A549 (cell line): ENCODE data around the gene MEF2A. TPM values are rescaled to one million over a fixed set of nuclear protein-coding genes. Genes with fewer than 3 reads are reported as not detected.

ENCODE experiments used
- ATAC-seq, 2 experiments: fragments of 200-7000 bp in 1 of 2; fragments of >200 bp in 1 of 2; cut with Nextera tagmentation in 1 of 2; cut with Tn5 transposase in 1 of 2; 3 replicates each; pipeline versions ENCODE4 v1.8.0 to v1.9.1; 2018 to 2020; ENCODE audit warnings: mild to moderate bottlenecking in 1 of 2, moderate library complexity in 1 of 2
- CTCF ChIA-PET: fragments of 300-600 bp; sonication (Branson Sonifier 250); formaldehyde crosslinking; extraction: SDS; loops from one replicate; lab custom pipeline; 2021; ENCODE audit warnings: antibody characterized with exemption, inconsistent platforms; lab: Yijun Ruan, JAX
- POLR2A ChIA-PET: fragments of 350-600 bp; formaldehyde crosslinking; extraction: SDS; loops from one replicate; lab custom pipeline; 2021; ENCODE audit warnings: antibody characterized with exemption, inconsistent platforms; lab: Yijun Ruan, JAX
- DNase-seq, 2 experiments: peaks; one replicate each; pipeline versions ENCODE4 v3.0.0 to v3.0.0-alpha.2; 2011 to 2016; ENCODE audit warnings: low read depth in 1 of 2, low spot score in 1 of 2
- FAIRE-seq: peaks from 2 replicates; lab custom pipeline; 2011; peaks lifted over from hg19 to GRCh38; lab: Jason Lieb, UNC
- H3K27ac ChIP-seq, 2 experiments: fragments of >200 bp; sonication (Bioruptor Twin); formaldehyde crosslinking; 3 replicates each; pipeline ENCODE4 v1.5.1; 2016 to 2017
- H3K4me1 ChIP-seq: fragments of >200 bp; sonication (Bioruptor Twin); formaldehyde crosslinking; 3 replicates; pipeline ENCODE4 v1.6.1; 2016
- H3K4me2 ChIP-seq: fragments of >200 bp; sonication (Bioruptor Twin); formaldehyde crosslinking; 3 replicates; pipeline ENCODE4 v1.6.1; 2016
- H3K4me3 ChIP-seq: fragments of >200 bp; sonication (Bioruptor Twin); formaldehyde crosslinking; 3 replicates; pipeline ENCODE4 v1.5.1; 2016
- H3K9me3 ChIP-seq: fragments of >200 bp; sonication (Bioruptor Twin); formaldehyde crosslinking; 3 replicates; pipeline ENCODE4 v1.6.1; 2016
- ATOH8 ChIP-seq: fragments of 250-450 bp; sonication (Bioruptor Pico); IDR thresholded peaks from 2 replicates; pipeline ENCODE4 v1.5.0; 2020; ENCODE audit warnings: low read depth, mild to moderate bottlenecking, moderate library complexity
- BCL3 ChIP-seq: fragments of >200 bp; sonication (Bioruptor Twin); formaldehyde crosslinking; IDR thresholded peaks from 3 replicates; pipeline ENCODE4 v1.6.1; 2016
- CBX2 ChIP-seq: fragments of 200-600 bp; sonication (generic); IDR thresholded peaks from 2 replicates; pipeline ENCODE4 v1.6.1; 2016; ENCODE audit warnings: low read depth, mild to moderate bottlenecking, borderline replicate concordance
- CBX8 ChIP-seq: fragments of 200-600 bp; sonication (generic); IDR thresholded peaks from 2 replicates; pipeline ENCODE4 v1.6.1; 2016
- CEBPB ChIP-seq, 2 experiments: fragments of >200 bp in 1 of 2; sonication (Bioruptor Twin) in 1 of 2; formaldehyde crosslinking in 1 of 2; IDR thresholded peaks; 2 replicates each; pipeline ENCODE4 v1.6.1; 2012 to 2016
- EHMT2 ChIP-seq: fragments of 200-600 bp; sonication (generic); IDR thresholded peaks from 2 replicates; pipeline ENCODE4 v1.6.1; 2016; ENCODE audit warnings: antibody characterized with exemption, low read depth, mild to moderate bottlenecking, moderate library complexity
- FOSB ChIP-seq: fragments of 250-450 bp; sonication (Bioruptor Pico); IDR thresholded peaks from 2 replicates; pipeline ENCODE4 v1.5.0; 2020; ENCODE audit warnings: mild to moderate bottlenecking, moderate library complexity
- HES2 ChIP-seq: fragments of >200 bp; sonication (Bioruptor Twin); formaldehyde crosslinking; IDR thresholded peaks from 2 replicates; pipeline ENCODE4 v1.6.1; 2016
- HMGXB4 ChIP-seq: fragments of 250-450 bp; sonication (Bioruptor Pico); IDR thresholded peaks from 2 replicates; pipeline ENCODE4 v1.5.0; 2021; ENCODE audit warnings: mild to moderate bottlenecking, moderate library complexity, borderline replicate concordance
- HOXA7 ChIP-seq: fragments of 250-450 bp; sonication (Bioruptor Pico); IDR thresholded peaks from 2 replicates; pipeline ENCODE4 v1.5.0; 2020; ENCODE audit warnings: mild to moderate bottlenecking, moderate library complexity
- HOXB13 ChIP-seq: fragments of 250-450 bp; sonication (Bioruptor Pico); IDR thresholded peaks from 2 replicates; pipeline ENCODE4 v1.5.0; 2020; ENCODE audit warnings: low read depth, mild to moderate bottlenecking, moderate library complexity
- HOXB5 ChIP-seq: fragments of 250-450 bp; sonication (Bioruptor Pico); IDR thresholded peaks from 2 replicates; pipeline ENCODE4 v1.5.0; 2020; ENCODE audit warnings: mild to moderate bottlenecking, moderate library complexity
- NPAS2 ChIP-seq: fragments of 250-450 bp; sonication (Bioruptor Pico); IDR thresholded peaks from 2 replicates; pipeline ENCODE4 v1.8.0; 2022; ENCODE audit warnings: mild to moderate bottlenecking, moderate library complexity, borderline replicate concordance
- PHF8 ChIP-seq: fragments of 200-600 bp; sonication (generic); IDR thresholded peaks from 2 replicates; pipeline ENCODE4 v1.6.1; 2016; ENCODE audit warnings: low read depth, mild to moderate bottlenecking, antibody characterized with exemption, moderate library complexity, borderline replicate concordance
- POLR2A ChIP-seq: IDR thresholded peaks from 2 replicates; pipeline ENCODE4 v1.6.1; 2012; ENCODE audit warnings: mild to moderate bottlenecking, low read length
- RAD21 ChIP-seq, 2 experiments: fragments of >200 bp in 1 of 2; sonication (Bioruptor Twin) in 1 of 2; formaldehyde crosslinking in 1 of 2; IDR thresholded peaks in 1 of 2; conservative IDR thresholded peaks in 1 of 2; 2 replicates in 1 of 2; 3 replicates in 1 of 2; pipeline ENCODE4 v1.6.1; 2012 to 2018; ENCODE audit warnings: inconsistent platforms in 1 of 2
- SREBF2 ChIP-seq: fragments of 450-650 bp; IDR thresholded peaks from 2 replicates; pipeline ENCODE4 v1.6.1; 2014; ENCODE audit warnings: mild to moderate bottlenecking, moderate library complexity
- ZNF302 ChIP-seq: fragments of 250-450 bp; sonication (Bioruptor Pico); IDR thresholded peaks from 2 replicates; pipeline ENCODE4 v1.9.0; 2021; ENCODE audit warnings: inconsistent platforms, mild to moderate bottlenecking, moderate library complexity
- WGBS: methylation state at CpG from one replicate; pipeline ENCODE4 v1.1.6; 2017; ENCODE audit errors: missing lambda C conversion rate; 5-methylcytosine and 5-hydroxymethylcytosine counted together
- polyA plus RNA-seq, 4 experiments: library from polyadenylated mRNA; depleted of rRNA in 3 of 4; stranded (reverse); fragments of >200 nt; fragmentation: RNase III in 1 of 4; extraction: RNeasy Plus Mini Kit Qiagen cat#74134 plus additional on column Dnase treatment in 1 of 4; gene quantifications; 2 replicates in 3 of 4; 3 replicates in 1 of 4; pipeline ENCODE4 v1.2.3, GENCODE V29; 2011 to 2017
- TF ChIP-seq, protein P1 (sequence below): fragments of 450-650 bp; IDR thresholded peaks from 2 replicates; pipeline ENCODE4 v1.6.1; 2014; ENCODE audit warnings: antibody characterized with exemption
- TF ChIP-seq, protein P2 (sequence below): IDR thresholded peaks from 2 replicates; pipeline ENCODE4 v1.6.1; 2012

The MEF2A gene
- polyA plus RNA-seq, 2 of the 4 experiments (the other 2 are of a cell fraction) = 15.0 to 43.4 TPM

- FAIRE-seq (no peak), DNase-seq (no peak), ATAC-seq (peak in 1 of 2 experiments; percentile 47; a peak in 3 of 6 replicates)
- Histone ChIP-seq H3K27ac (no peak overlapping the region), H3K9me3 (no peaks in the 10 kb centered on the region), H3K4me3 (no peak overlapping the region), H3K4me1 (peaks cover 26% of the 10 kb centered on the region), H3K4me2 (no peak overlapping the region)
- TF ChIP-seq RAD21 (conservative IDR thresholded peaks at IDR 0.05 in 1 of 2, IDR thresholded peaks at IDR 0.05 in 1 of 2) (no peak), CEBPB (IDR thresholded peaks at IDR 0.05) (no peak), ZNF302 (no peak), POLR2A (no peak), CBX8 (no peak), NPAS2 (CRISPR knock-in tag) (no peak), HOXB13 (CRISPR knock-in tag) (no peak), BCL3 (no peak), HES2 (no peak), EHMT2 (no peak), HMGXB4 (CRISPR knock-in tag) (no peak), FOSB (CRISPR knock-in tag) (no peak), HOXB5 (CRISPR knock-in tag) (no peak), SREBF2 (no peak), CBX2 (no peak)
- TF ChIP-seq, protein P1, sequence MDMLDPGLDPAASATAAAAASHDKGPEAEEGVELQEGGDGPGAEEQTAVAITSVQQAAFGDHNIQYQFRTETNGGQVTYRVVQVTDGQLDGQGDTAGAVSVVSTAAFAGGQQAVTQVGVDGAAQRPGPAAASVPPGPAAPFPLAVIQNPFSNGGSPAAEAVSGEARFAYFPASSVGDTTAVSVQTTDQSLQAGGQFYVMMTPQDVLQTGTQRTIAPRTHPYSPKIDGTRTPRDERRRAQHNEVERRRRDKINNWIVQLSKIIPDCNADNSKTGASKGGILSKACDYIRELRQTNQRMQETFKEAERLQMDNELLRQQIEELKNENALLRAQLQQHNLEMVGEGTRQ = no peak
- ChIA-PET CTCF (interaction anchor here (0.5 to 2.6 kb wide), 6 partner anchors 9 to 798 kb away, joined by 3 to 8 read pairs (median 4); no protein-coding TSS in a partner anchor), POLR2A (no interaction called here)
- WGBS = 91% methylated on average over 1 of the region's 1 CpG
Observed at GRCh38 chr15:99614749-99615288, 49.0 kb downstream of the MEF2A start.

DNA sequence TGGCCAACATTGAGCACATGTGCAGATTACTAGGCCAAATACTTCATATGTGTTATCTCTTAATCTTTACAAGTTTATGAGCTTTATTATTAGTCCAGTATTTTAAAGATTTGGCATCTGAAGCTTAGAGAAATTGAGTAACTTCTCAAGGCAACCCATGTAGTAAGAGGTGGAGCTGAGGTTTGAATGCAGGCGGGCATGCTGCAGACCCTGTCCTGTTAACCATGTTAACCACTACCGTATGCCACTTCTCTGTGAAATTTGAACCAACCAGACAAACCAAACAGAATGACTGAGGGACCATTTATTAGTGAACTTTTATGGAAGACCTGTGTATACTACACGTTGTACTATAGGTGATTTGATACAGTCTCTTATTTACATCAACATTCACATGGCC lies 49.7 kb downstream of the MEF2A start:
- POLR2A ChIA-PET = no interaction called here
- WGBS = 93% methylated on average over 3 of the region's 3 CpGs
- H3K4me2 ChIP-seq = no peak overlapping the region
- H3K9me3 ChIP-seq = no peaks in the 10 kb centered on the region
- FAIRE-seq (no peak), ATAC-seq (no peak), DNase-seq (no peak)
- no peak overlapping the region for H3K4me3 ChIP-seq
- H3K27ac ChIP-seq = no peak overlapping the region
- TF ChIP-seq HOXA7 (CRISPR knock-in tag) = no peak
- TF ChIP-seq, protein P2, sequence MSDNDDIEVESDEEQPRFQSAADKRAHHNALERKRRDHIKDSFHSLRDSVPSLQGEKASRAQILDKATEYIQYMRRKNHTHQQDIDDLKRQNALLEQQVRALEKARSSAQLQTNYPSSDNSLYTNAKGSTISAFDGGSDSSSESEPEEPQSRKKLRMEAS = no peak
- no peak for TF ChIP-seq EHMT2
- TF ChIP-seq CBX2 = no peak
- no peak for TF ChIP-seq ATOH8
- TF ChIP-seq PHF8 = no peak
- CTCF ChIA-PET = interaction anchor here (0.9 to 2.6 kb wide), 2 partner anchors 10 to 75 kb away, joined by 3 to 8 read pairs; no protein-coding TSS in a partner anchor
- H3K4me1 ChIP-seq = peaks cover 29% of the 10 kb centered on the region
